T follicular helper cell (primary cell): Measurements from ENCODE around the gene MBTPS2.
"Not testable (repeated sequence)": the region's sequence is repeated elsewhere in the genome, so short reads cannot be mapped to it uniquely, and the experiment has no call there.

Source experiments
- DNase-seq: peaks from one replicate; pipeline ENCODE4 v3.0.0-alpha.2; 2020; ENCODE audit warnings: low read depth

The MBTPS2 gene

DNA sequence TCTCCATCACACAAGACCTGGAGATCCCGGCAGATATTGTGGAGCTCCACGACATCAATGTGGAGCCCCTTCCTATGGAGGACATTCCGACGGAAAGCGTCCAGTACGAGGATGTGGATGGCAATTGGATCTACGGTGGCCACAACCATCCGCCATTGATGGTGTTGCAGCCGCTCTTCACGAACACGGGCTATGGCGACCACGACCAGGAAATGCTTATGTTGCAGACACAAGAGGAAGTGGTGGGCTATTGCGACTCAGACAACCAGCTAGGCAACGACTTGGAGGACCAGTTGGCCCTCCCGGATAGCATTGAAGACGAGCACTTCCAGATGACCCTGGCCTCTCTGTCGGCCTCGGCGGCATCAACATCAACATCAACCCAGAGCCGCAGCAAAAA, 17.1 kb downstream of the MBTPS2 start:
- DNase-seq = no peak

DNA sequence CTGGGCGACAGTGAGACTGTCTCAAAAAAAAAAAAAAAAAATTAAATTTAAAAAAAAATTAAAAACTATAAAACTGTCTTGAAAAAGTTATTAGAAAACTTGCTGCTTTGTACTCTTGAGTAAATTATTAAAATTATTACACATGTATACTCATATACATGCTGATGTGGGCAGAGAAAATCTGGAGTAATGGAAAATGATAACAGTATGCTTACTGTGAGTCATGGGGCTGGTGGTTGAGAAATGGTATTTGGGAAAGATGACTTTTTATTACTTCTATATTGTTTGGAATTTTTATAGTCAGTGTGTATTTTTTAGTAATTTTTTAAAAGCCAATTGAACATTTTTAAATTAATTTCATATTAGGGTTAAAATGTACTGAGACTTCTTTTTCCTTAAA, 23.8 kb downstream of the MBTPS2 start:
- no peak for DNase-seq

- DNase-seq = no peak
Observed at GRCh38 chrX:21865436-21865835, 26.0 kb downstream of the MBTPS2 start.

- no peak for DNase-seq
Observed at GRCh38 chrX:21870494-21870893, 31.1 kb downstream of the MBTPS2 start.

- no peak for DNase-seq
Observed at GRCh38 chrX:21873063-21873775, 33.8 kb downstream of the MBTPS2 start.

DNA sequence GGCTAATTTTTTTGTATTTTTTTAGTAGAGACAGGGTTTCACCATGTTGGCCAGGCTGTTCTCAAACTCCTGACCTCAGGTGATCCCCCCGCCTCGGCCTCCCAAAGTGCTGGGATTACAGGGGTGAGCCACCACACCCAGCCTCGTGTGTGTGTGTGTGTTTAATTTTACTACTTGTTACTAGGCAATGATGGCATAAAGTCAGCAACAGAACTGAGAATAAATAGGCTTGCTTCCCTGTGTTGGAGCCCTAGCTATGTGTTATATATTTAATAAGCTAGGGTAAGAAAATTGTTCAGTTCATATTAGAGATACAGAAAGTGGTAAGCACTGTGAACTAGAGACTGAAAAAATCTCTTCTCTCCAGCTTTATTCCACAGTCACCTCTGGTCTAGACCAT, 34.8 kb downstream of the MBTPS2 start:
- DNase-seq = not testable (repeated sequence)

GRCh38 chrX:21875013-21875412, 35.6 kb downstream of the MBTPS2 start:
- no peak for DNase-seq

DNA sequence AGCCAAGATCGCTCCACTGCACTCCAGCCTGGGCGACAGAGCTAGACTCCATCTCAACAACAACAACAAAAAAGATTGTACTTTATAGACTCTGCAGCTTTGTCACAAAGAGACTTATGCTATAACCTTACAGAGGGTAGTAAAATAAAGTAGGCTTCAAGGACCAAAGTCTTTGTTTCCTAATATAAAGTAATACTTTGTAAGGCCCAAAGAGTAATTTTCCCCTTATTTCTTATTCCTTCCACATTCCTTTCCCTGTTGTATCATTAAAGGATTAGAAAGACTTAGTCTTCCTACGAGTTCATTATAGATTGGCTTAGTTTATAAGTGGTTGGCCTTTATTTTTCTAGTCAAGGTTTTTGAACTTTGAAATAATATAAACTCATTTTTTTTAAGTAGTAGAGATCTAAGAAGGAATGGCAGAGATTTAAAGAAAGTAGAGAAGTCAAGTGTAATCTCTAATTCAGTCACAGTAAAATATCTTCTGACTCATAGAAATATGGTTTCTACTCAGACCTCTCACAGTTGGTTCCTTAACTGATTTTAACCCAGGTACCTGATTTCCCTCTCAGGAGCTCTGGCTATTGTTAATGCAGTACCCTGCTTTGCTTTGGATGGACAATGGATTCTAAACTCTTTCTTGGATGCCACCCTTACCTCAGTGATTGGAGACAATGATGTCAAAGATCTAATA, 42.6 kb downstream of the MBTPS2 start:
- DNase-seq = no peak

- no peak for DNase-seq
Observed at GRCh38 chrX:21883258-21883657, 43.8 kb downstream of the MBTPS2 start.

DNA sequence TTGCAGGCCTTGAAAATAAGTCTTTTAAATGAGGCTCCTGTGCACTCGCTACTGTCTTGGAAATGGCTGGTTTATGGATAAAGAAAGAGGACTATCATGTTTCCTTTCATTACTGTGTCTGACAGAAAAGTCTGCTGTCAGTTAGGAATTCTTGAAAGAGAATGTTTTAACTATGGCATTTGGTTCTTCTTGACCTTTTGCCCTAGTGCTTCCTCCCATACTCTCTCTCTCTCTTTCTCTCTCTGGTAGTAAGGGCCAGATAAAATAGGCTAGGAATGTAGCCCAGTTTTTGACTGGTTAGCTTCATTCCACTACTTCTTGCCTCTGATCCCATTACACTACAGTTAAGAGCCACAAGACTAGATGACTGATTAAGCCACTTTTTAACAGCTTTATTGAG, 46.2 kb downstream of the MBTPS2 start:
- no peak for DNase-seq

DNA sequence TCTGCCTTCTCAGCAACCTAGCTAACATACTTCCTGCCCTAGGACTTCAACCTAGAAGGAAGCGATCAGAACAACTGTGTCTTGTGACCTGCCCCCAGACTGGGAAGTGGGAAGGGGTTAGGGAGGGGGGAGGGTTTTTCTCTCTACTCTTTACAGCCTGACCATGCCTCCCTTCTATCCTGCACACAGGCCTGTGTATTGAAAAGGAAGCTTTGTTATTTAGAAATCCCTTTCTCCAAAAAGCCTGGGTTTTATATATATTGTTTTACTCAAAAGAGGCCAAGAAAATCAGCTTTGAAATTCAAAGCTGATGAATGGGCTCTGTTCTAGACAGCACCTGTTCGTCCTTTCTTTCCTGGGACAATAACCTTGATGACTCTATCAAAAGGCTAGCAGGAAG, 65.9 kb downstream of the MBTPS2 start:
- no peak for DNase-seq

GRCh38 chrX:21905953-21906352, 66.5 kb downstream of the MBTPS2 start:
- no peak for DNase-seq

DNA sequence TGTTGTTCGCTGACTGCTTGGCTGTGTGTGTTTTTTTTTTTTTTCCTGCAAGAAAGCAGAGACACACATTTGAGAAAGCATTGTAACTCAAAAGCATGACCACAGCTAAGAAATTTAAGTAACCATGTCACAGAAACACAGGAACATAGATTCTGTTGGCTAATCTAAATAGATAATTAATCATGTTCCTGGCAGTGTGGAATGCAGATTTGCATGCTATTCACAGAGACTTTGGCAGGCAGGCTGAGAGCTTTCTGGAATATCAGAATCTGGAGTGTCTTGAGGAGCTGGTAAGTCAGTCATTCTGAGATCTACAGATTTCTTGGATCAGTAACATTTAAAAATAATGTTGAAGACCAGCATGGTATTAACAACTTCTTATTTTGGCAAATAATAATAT, 67.8 kb downstream of the MBTPS2 start:
- no peak for DNase-seq

GRCh38 chrX:21911481-21911880, 72.1 kb downstream of the MBTPS2 start:
- no peak for DNase-seq

DNA sequence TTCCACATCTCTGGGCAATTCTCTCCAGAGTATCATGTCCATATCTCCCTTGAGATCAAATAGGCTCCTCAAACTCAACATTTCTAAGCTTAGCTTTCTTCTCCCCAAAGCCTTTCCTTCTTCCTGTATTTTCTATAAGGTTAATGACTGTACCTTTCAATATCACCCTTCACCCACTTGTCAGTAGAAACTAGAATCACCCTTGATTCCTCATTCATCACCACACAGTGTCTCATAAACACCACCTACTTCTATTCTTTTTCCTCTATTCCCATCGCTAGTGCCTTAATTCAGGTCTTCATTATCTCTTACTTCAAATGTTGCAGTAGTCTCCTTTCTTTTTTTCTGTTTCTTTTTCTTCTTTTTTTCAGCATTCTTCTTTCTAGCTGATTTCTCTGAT, 72.8 kb downstream of the MBTPS2 start:
- DNase-seq = no peak

GRCh38 chrX:21912989-21913388, 73.6 kb downstream of the MBTPS2 start:
- no peak for DNase-seq

DNA sequence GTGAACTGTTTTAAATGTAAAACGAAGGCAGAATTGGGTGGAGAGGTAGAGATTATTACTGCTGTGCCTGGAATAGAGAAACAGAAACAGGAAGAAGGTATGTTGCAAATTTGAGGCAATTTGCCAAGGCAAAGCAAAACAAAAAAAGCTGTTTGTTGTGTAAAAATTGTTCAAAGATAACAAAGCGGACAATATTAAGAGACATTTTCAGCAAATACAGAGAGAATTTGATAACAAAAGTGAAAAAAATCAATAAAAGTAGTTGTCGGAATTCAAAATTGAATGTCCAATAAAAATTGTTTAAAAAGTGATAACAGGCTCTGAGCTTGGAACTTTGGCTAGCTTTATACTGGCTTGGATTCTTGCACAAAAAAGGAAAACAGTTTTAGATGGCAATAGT, 86.7 kb downstream of the MBTPS2 start:
- DNase-seq = no peak

- DNase-seq = no peak
Observed at GRCh38 chrX:21926527-21927278, 87.3 kb downstream of the MBTPS2 start.

DNA sequence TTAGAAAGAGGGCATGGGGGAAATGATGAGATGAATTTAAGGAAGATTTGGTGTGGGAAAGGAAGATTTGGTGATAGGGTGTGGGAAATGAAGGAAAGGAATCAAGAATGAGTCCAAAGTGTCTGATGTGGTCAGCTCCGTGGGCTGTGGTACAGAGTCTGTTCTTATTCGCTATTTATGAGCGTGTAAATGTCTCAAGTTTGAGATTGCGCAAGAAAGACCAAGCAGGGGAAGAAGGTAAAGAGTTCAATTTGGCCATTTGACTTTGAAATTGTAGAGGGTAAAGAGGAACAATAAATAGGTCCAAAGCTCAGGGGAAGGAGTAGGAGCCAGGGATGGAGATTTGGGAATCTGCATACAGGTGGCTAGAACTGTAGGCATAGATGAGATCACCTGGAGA, 89.8 kb downstream of the MBTPS2 start:
- no peak for DNase-seq

- no peak for DNase-seq
Observed at GRCh38 chrX:21930986-21931385, 91.6 kb downstream of the MBTPS2 start.

DNA sequence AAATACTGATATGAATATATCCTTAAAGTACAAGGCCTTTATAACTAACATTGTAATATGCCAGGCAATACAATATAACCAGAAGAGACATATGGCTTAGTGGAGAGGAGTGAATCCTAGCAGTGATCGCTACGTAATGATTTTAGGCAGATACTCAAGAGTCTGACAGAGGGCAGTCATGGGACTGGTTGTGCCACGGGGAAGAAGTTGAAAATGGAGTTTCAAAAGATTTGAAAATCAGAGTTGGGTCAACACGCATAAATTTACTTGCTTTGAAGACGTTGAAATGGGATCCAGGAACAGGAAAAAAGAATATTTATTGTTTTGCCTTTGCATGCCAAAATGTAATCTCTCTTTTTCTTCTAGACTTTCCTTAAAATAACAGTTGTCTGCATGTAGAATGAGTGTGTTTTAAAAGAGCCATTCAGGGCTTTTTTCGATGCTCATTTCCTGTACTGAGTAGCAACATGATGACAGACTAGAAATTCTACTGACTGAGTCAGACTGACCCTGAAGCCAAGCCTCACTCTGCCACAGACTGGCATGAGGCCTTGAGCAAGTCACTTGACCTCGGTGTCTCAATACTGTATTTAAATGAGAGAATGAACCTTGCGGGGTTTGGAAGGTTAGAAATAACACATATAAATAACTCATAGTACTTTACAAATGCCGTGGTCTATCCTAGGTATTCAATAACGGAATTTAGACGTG, 93.0 kb downstream of the MBTPS2 start:
- no peak for DNase-seq

GRCh38 chrX:21933077-21933476, 93.7 kb downstream of the MBTPS2 start:
- no peak for DNase-seq
